GM15510 (cell line): ENCODE data around the gene SARNP.
A peak's percentile ranks its signal among the peaks of the same experiment; 100 is the strongest.

ENCODE experiments used
- POLR2A ChIP-seq: IDR thresholded peaks from 3 replicates; pipeline ENCODE4 v1.6.1; 2011; ENCODE audit warnings: borderline replicate concordance; ENCODE audit not compliant: insufficient read length; ENCODE audit errors: extremely low read depth

Gene SARNP

DNA sequence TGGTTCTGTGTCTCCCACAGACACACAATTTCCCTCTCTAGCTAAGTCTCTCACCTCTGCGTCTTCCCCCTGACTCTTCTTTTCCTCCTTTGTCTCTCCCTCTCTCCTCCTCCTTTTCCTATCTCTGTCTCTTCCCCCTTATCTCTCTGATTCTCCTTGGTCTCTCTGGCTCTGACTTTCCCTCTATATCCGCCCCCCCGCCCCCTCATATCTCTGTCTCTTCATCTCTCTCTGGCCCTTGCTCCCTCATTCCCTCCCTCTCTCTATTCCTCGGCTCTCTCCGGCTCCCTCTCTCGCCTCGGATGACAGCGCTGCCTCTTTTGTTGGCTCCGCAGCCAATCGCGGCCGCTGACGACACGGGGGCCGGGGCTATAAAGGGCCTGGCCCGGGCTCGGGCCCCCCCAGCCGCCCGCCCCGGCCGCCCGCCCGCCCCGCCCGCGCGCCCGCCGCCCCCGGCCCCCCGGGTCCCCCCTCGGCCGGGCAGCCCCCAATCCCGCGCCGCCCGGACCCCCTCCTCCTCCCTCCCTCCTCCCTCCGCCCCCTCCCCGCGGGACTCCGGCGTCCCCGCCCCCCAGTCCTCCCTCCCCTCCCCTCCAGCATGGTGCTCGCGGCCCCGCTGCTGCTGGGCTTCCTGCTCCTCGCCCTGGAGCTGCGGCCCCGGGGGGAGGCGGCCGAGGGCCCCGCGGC, 74.7 kb downstream of the SARNP start, which contains the start of gene GDF11:
Gene GDF11 (plus strand): TSS at position 404 of the 687 bp plus-strand sequence. CDS start 195 bp downstream, at position 599.
- no peak for TF ChIP-seq POLR2A

- no peak for TF ChIP-seq POLR2A
These were observed 75.4 kb downstream of the SARNP start for GRCh38 chr12:55741931-55742680.

- no peak for TF ChIP-seq POLR2A
These were observed 78.5 kb downstream of the SARNP start for GRCh38 chr12:55739025-55739378.

DNA sequence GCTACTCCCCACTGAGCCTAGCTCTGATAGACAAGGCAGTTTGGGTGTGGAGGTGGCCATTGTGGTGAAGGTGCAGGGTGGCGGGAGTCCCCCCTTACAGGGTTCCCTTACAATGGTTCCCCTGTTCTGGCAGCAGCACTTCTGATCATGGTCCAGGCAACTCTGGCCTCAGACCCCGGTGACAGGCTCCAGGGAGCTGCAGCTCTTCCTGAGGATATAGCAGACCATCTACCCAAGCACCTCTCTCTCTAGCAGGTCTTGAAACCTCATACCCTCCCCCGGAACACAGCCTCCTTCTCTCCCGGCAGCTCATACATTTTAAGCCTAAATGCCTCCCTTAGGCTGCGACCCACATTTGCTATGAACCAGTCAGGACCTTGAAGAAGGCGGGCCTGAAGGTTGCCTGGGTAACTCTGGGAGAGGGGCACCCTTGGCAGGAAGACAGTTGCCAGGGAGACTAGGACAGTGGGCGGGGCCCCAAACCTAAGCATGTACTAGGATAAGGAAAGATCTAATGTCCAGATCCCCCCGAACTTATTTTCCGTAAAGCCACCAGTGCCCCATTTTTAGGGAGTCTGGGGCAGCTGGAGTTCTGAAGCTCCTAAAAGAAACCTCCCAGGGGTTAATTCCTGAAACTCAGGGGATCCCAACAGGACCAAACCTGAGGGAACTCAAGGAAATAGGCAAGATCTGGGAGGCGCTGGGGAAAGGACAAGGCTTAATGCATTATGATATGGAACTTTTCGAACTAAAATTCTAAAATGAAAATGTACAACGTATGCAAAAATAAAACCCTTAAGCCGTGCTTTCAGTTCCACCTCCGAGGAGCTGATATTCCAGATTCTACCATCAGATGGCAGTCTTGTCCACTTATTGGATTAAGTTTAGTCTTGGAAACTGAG, 79.2 kb downstream of the SARNP start:
- TF ChIP-seq POLR2A = no peak

DNA sequence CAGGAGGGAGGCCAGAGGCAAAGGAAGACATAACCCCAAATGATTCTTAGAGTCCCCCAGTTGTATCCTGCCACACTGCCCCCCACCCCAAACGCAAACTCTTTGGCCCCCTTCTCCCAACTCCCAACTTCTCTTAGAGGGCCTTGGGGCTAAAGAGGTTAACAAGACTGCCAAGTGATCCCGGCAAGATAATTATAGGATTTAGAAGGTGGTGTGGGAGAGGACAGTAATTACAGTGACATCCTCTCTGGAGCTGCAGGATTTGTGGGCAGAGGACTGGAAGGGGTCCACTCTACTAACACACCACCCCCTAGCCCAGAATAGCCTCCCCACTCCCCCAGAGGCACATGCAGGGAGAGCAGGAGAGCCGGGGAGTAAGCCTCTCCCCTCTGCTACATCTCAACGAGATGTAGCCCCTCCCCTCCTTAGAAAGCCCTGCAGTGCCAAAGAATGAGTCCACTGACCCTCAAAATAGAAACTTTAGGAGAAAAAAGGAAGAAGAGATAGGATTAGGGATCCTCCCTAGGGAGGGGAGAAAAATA, 79.9 kb downstream of the SARNP start:
- no peak for TF ChIP-seq POLR2A

DNA sequence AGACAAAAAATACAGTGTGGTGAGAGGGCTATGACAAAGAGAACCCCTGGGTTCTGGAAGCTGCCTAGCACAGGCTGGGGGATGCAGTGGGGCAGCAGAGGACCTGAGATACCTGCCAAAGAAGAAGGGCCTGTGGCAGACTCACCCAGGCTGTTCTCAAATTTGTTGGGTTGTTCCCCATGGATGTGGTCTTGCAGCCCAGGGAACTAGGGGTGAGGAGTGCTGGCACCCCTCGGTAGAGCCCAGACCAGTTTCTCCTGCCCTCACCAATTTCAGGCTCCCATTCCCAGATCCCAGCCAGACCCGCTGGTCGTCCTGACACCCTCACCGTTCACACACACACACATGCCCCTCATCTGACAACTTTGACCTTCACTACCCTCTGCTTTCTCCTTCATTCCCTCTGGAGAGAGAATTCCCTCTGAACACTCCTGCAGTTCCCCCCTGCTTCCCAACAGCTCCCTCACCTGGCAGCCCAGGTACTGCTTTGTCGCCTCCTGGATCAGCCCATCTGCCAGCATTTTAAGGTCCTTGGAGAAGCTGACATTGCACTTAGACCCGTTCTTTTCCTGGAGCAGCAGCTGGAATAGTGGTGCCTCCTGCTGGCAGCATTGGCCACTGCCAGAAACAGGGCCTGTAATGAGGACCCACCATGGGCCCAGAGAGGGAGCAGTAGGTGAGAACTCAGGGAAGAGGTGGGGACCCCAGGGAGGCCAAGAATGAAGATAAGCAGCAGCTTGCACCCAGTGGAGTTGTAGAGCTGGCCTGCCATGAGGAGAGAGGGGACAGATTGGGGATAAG, 80.5 kb downstream of the SARNP start:
- no peak for TF ChIP-seq POLR2A

DNA sequence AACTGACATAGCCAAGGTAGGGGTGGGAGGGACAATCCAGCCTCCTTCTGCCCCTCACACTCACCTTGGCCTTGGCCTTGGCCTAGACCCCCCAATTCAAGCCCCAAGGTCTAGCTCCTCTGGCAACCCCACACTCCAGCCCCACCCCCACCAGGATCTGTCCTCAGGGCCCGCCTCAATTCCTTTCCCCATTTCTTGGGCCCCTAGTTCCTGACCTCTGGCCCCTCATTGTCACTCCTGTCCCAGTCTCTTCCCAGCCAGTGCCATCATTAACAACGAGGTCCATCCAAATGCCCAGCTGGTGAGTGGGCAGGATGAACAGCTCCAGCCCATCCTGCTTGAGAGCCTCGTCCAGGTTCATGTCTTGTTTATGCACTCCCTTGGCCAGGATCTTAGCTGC, 81.4 kb downstream of the SARNP start:
- no peak for TF ChIP-seq POLR2A

GRCh38 chr12:55734595-55734994, 82.9 kb downstream of the SARNP start:
- TF ChIP-seq POLR2A = no peak

- no peak for TF ChIP-seq POLR2A
These were observed 83.7 kb downstream of the SARNP start for GRCh38 chr12:55733858-55734257.

DNA sequence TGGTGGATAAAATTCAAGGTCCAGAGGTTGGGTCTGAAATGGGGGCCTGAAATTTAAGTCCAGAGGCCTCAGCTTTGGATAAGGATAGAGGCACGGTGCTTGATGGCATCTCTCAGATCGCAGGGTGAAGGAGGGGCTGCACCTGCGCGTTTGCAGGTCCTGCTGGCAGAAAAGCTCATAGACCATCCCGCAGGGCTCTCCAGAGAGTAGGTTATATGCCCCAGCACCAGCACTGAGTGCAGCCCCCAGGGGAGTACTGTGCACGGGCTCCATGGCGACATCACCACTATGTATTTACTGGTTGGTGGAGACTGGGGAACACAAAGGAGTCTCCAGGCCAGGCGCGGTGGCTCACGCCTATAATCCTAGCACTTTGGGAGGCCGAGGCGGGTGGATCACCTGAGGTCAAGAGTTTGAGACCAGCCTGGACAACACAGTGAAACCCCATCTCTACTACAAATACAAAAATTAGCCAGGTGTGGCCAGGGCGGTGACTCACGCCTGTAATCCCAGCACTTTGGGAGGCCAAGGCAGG, 84.4 kb downstream of the SARNP start:
- no peak for TF ChIP-seq POLR2A

DNA sequence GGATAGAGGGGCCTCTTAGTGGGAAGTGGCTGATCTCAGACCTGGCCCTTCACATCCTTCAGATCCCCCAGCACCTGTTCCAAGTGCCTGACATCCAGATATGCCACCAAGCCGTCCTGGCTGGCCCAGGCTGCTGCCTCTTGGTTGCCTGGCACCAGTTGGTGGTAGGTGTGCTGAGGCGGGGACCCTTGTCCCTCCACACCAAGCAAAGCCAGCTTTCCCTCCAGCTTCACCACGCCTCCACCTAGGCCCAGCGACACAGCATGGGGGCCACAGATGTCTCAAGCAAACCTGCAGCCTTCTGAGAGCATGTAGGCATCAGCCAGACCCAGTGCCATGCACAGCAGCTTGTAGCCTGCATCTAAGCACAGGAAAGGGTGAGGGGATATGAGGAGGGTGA, 85.2 kb downstream of the SARNP start:
- no peak for TF ChIP-seq POLR2A

- TF ChIP-seq POLR2A = no peak
These were observed 87.4 kb downstream of the SARNP start for GRCh38 chr12:55729819-55730818.

DNA sequence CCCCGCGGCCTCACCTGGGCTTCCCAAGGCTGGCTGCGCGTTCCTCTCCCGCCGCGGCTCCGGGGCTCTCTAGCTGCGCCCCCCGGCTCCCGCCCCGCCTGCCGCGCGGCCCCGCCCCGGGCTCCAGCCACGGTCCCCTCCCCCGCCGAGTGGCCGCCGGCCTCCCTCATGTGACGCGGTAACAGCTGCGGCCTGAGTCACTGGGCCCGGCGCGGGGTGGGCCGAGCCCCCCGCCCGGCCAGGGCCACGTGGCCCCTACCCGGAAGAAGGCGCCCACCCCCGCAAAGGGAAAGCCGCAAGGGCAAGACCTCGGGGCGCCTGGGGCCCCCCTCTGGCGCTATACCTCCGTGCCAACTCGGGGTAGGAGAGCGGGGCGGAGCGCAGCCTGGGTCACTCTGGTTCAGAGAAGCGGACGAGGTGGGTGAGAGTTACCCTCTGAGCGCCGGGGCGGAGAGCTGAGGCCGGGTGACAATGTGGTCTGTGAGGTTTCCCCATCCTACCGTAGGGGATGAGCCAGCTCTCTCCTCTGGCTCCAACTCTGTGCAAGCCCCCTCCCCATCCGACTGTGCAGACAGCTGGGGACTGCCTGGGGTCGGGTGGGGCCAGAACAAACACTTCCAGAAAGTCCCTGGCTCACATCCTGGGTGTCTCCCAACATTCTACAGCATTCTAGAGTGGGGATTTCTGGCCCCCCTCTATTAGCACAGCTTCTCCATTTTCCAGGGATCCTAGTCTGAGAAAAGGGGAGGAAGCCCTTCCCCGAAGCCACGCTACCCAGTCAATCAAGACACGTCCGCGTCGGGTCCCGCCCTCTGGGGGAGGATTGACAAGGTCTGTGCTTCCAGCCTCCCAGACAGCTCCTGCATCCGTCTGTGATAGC, 88.3 kb downstream of the SARNP start, which contains the start of gene CD63:
Gene CD63 (minus strand): TSS at position 71 of the 880 bp plus-strand sequence. CDS start 668 bp downstream, outside the sequence.
- peak; percentile 53 for TF ChIP-seq POLR2A
